ENCODE data around the gene IL1F10.

The IL1F10 gene, protein sequence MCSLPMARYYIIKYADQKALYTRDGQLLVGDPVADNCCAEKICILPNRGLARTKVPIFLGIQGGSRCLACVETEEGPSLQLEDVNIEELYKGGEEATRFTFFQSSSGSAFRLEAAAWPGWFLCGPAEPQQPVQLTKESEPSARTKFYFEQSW

GRCh38 chr2:113067681-113068080 is at the start of gene IL1F10:
TSS of gene IL1F10 (plus strand) at chr2:113067970. CDS start at chr2:113072739, 4,769 bp downstream.
- no peak for DNase-seq (ENCODE audit: low read depth)

DNA sequence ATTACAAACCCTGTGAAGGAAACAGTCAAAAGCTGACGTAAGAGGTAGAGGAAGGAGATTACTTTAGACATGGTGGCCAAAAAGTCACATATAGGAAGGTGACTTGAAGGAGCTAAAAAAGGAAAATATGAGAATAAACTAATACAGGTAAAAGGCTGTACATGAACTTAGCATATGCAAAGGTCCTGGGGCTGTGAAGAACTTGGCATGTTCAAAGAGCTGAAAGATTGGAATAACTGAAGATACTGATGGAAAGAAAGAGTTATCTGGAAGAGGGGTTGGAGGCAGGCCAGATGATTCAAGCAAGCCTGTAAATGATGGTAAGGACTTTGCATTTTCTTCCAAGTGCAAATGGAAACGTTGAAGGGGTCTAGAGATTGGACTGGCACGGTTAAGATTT is 49.3 kb upstream of the IL1F10 start:
- DNase-seq (ENCODE audit: low read depth) = no peak

GRCh38 chr2:113021312-113021711 is 46.5 kb upstream of the IL1F10 start:
- no peak for DNase-seq (ENCODE audit: low read depth)

DNA sequence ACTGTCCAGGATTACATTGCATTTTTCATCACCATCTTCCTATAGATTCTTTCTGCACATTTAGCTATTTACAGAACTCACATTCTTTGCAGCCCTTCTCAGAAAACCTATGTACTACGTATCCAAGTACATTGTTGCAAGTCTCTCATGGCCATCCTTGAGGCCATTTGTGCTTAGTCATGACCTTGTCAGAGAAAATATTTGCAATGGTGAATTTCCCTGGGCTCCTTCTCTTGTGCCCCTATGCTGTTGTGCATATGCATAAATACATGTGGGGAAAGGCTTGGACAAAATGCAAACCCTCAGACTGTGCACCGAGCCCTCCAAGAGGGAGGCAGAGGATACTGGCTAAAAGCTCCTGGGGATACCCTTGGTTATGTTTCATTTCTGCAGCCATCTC is 43.0 kb upstream of the IL1F10 start:
- DNase-seq (ENCODE audit: low read depth) = no peak

DNA sequence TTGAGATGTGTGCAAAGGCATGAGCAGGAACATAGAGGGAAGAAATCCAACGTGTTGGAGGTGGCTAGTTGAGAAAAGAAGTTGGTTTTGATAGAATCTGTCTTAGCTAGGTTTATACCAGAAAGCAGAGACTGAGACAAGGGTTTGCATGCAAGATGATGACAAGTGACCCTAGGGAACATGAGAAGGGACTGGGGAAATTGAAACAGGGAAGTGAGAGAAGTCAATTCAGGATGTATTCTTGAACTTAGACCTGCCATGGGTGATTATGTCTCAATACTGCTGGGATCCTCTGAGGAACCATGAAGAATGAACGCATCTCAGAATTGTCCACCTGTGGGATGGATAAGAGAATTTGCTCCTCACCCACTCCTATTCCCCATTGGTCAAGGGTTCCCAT is 42.0 kb upstream of the IL1F10 start:
- no peak for DNase-seq (ENCODE audit: low read depth)

- DNase-seq (ENCODE audit: low read depth) = no peak
Measured at GRCh38 chr2:113027691-113028090, 40.1 kb upstream of the IL1F10 start.

DNA sequence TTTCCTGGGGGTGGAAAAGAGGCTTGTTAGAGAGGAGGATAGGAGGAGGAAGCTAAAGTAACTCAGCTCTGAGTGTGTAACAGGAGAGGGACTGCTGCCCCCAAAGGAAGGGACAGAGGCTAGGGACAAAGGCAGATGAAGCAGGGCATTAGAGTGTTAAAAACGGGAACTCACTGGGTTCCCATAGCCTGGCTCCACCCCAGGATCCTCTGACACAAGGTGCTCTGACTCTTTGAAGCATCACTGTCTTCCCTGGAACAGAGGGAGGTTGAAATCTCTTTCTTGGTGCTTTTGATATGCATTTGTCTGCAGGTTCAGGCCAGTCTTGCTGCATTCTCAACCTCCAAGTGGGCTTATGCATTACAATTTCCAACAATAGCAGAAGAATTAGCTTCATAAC is 39.7 kb upstream of the IL1F10 start:
- DNase-seq (ENCODE audit: low read depth) = no peak

GRCh38 chr2:113032737-113033136 is 35.0 kb upstream of the IL1F10 start:
- DNase-seq (ENCODE audit: low read depth) = no peak

DNA sequence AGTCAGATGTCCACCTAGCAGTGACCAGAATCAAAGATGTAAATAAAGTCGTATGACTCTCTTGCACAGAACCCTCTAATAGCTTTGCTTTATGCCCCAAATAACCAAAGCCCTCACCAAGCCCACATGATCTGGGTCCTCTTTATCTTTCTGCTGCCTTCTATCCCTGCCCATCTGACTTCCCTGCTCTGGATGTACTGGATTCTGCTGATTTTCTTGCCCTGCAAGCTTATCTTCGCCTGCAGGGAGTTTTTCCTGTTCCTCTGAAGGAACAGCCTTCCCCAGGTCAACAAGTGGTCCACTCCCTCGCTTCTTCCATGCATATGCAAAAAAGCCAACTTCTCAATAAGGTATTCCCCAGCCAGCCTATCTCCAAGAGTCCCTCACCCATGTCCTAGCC is 33.8 kb upstream of the IL1F10 start:
- no peak for DNase-seq (ENCODE audit: low read depth)

DNA sequence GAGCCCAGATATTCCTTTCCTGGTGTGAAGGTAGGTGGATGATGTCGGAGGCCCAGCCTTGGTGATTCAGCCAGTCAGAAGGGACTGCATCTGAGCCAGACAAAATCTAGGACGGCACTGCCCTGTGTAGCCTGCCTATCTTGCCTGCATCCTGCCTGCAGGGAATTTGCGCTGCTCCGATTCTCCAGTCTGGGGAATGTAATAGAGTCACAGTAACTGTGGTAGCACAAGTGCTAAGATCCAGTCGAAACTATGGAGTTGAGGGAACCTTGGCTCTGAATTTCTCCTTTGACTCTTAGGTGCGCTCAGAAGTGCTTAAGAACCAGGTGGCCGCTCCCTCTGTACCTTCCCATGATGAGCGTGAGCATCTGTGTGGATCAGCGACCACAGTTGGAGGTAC is 31.0 kb upstream of the IL1F10 start:
- no peak for DNase-seq (ENCODE audit: low read depth)

GRCh38 chr2:113038291-113038690 is 29.5 kb upstream of the IL1F10 start:
- no peak for DNase-seq (ENCODE audit: low read depth)

GRCh38 chr2:113039158-113039557 is 28.6 kb upstream of the IL1F10 start:
- DNase-seq (ENCODE audit: low read depth) = no peak

DNA sequence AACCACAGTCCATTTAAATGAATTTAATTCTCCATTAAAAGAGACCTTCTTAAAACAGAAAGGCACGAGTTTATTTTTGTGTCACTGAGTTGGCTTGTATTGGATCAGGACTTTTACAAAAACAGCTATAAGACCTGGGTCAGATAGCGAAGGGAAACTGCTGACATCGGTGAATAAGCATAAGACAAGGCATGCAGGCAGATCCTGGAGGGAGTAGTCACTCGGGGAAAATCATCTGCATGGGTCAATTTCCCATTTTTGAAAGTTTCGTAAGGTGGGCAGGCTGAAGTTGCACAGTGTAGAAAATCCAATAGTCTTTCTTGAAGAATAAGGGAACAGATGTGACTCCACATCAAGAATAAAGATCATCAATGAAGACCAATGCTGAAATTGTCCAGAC is 28.1 kb upstream of the IL1F10 start:
- no peak for DNase-seq (ENCODE audit: low read depth)

- DNase-seq (ENCODE audit: low read depth) = no peak
Measured at GRCh38 chr2:113041871-113042270, 25.9 kb upstream of the IL1F10 start.

GRCh38 chr2:113046465-113046864 is 21.3 kb upstream of the IL1F10 start:
- no peak for DNase-seq (ENCODE audit: low read depth)

- DNase-seq (ENCODE audit: low read depth) = no peak
Measured at GRCh38 chr2:113050921-113051895, 16.6 kb upstream of the IL1F10 start.

- no peak for DNase-seq (ENCODE audit: low read depth)
Measured at GRCh38 chr2:113052396-113052917, 15.3 kb upstream of the IL1F10 start, which contains the start of gene IL36B. TSS of gene IL36B (minus strand) at chr2:113052867.

DNA sequence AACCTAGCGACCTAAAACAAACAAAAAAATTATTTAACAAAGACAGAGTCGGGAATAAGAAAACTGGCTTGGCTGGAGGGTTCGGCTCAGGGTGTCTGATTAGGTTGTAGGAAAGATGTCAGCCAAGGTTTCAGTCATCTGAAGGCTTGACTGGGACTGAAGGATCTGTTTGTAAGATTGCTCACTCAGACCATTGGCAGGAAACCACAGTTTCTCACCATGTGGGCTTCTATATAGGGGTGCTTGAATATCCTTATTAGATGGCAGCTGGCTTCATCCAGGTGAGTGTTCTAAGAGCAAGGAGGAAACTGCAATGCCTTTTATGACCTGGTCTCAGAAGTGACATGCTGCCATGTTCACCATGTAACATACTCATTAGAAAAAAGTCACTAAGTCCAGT is 14.1 kb upstream of the IL1F10 start:
- DNase-seq (ENCODE audit: low read depth) = no peak

DNA sequence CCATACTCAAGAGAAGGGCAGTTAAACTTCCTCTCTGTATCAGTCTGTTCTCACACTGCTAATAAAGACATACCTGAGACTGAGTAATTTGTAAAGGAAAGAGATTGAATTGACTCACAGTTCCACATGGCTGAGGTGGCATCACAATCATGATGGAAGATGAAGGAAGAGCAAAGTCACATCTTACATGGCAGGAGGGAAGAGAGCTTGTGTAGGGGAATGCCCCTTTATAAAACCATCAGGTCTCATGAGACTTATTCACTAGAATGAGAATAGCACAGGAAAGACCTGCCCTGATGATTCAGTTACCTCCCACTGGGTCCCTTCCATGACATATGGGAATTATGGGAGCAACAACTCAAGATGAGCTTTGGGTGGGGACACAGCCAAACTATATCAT is 13.7 kb upstream of the IL1F10 start:
- DNase-seq (ENCODE audit: low read depth) = no peak

DNA sequence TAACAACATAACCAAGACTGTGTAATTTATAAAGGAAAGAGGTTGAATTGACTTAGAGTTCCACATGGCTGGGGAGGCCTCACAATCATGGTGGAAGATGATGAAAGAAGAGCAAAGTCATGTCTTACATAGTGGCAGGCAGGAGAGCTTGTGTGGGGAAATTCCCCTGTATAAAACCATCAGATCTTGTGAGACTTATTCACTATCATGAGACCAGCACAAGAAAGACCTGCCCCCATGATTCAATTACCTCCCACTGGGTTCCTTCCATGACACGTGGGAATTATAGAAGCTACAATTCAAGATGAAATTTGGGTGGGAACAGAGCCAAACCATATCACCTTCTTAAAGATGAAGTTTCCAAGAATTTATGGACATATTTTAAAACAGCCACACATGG is 11.2 kb upstream of the IL1F10 start:
- DNase-seq (ENCODE audit: low read depth) = no peak

DNA sequence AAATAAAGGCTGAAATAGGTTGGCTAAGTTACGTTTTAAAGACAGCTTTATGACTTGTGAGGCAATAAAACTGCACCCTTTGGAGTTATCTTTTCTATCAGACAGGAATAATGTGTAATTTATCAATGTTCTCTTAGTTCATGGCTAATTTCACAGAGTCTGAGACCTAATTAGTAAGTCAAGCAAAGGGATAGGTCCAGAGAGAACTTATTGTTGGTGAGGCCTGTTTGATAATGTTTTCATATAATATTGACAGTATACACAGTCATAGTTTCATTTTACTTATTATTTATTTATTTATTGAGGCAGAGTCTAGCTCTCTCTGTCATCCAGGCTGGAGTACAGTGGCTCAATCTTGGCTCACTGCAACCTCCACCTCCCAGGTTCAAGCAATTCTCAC is 10.7 kb upstream of the IL1F10 start:
- DNase-seq (ENCODE audit: low read depth) = no peak

DNA sequence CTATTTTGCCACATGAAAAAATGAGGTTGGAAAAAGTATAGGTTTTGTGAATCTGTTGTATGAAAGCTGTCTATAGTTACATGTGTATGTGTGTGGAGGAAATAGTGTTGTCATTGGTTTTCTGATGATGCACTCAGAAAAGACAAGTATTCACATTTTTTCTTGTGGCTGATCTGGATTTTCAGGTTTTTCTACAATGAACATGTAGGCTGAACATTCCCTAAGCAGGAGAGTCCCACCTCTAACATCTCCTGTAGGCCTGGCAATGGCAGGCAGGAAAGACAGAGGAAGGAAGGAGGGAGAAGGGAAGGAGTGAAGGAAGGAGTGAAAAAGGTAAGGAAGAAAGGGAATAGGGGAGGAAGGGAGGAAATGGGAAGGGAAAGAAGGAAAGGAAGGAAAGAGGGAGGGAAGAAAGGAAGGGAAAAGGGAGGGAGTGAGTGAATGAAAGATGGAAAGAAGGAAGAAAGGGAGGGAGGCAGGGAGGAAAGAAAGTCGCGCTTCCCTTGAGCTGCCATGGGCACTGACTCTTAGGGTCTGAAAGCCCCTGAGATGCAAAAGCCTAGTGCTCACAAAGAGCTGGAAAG is 9.3 kb upstream of the IL1F10 start:
- DNase-seq (ENCODE audit: low read depth) = no peak
